Gastrocnemius medialis (tissue), 4 donors: ENCODE measurements around the gene KRTAP22-2.

ENCODE experiments used
- CTCF ChIP-seq, 5 experiments: fragments of 450-650 bp in 3 of 5; fragments of 200-600 bp in 2 of 5; sonication (generic) in 2 of 5; IDR thresholded peaks in 4 of 5; conservative IDR thresholded peaks in 1 of 5; 1 replicate in 4 of 5; 2 replicates in 1 of 5; pipeline ENCODE4 v1.5.1; 2016 to 2019; ENCODE audit warnings: antibody characterized with exemption in 5 of 5, mild to moderate bottlenecking in 3 of 5, moderate library complexity in 3 of 5
- POLR2A ChIP-seq, 2 donors: fragments of 450-650 bp; IDR thresholded peaks; one replicate each; pipeline ENCODE4 v1.6.1; 2017; ENCODE audit warnings: antibody characterized with exemption in 2 of 2, mild to moderate bottlenecking in 2 of 2, moderate library complexity in 2 of 2

GRCh38 chr21:30638686-30639085 lies 48.5 kb upstream of the KRTAP22-2 start:
- TF ChIP-seq CTCF (IDR thresholded peaks at IDR 0.05 in 4 of 5, conservative IDR thresholded peaks at IDR 0.05 in 1 of 5) (no peak), POLR2A (IDR thresholded peaks at IDR 0.05) (no peak)
